Gastroesophageal sphincter (tissue), 3 donors: ENCODE results near the gene GBE1.

Experiments used
- CTCF ChIP-seq, 4 experiments: fragments of 200-600 bp in 2 of 4; fragments of 450-650 bp in 2 of 4; sonication (generic) in 1 of 4; IDR thresholded peaks; one replicate each; pipeline ENCODE4 v1.5.1; 2017 to 2019; ENCODE audit warnings: antibody characterized with exemption in 4 of 4, mild to moderate bottlenecking in 2 of 4, moderate library complexity in 2 of 4
- POLR2A ChIP-seq, 2 donors: fragments of 450-650 bp; IDR thresholded peaks; one replicate each; pipeline ENCODE4 v1.6.1; 2017; ENCODE audit warnings: antibody characterized with exemption in 2 of 2, mild to moderate bottlenecking in 2 of 2, moderate library complexity in 1 of 2

GRCh38 chr3:81513591-81513990 is 247.9 kb downstream of the GBE1 start:
- TF ChIP-seq CTCF (IDR thresholded peaks at IDR 0.05) = no peak
- TF ChIP-seq POLR2A (IDR thresholded peaks at IDR 0.05) = no peak
